Kidney (tissue), 14 donors: ENCODE measurements around the gene SUSD4. TPM values are rescaled to one million over a fixed set of nuclear protein-coding genes. Genes with fewer than 3 reads are reported as not detected.

Experiments used
- DNase-seq, 5 donors: peaks; one replicate each; pipeline ENCODE4 v3.0.0-alpha.2; 2013 to 2020
- FAIRE-seq: peaks from 2 replicates; lab custom pipeline; 2012; peaks lifted over from hg19 to GRCh38; lab: Jason Lieb, UNC
- H3K27ac ChIP-seq, 2 donors: one replicate each; pipeline ENCODE4 v1.7.0; 2013; ENCODE audit warnings: low read depth in 2 of 2, low read length in 2 of 2, inconsistent platforms in 1 of 2
- H3K27me3 ChIP-seq: one replicate; pipeline ENCODE4 v1.7.1; 2013; ENCODE audit warnings: low read length, inconsistent platforms; ENCODE audit not compliant: control insufficient read depth, insufficient read depth
- H3K36me3 ChIP-seq, 3 donors: one replicate each; pipeline versions ENCODE4 v1.7.0 to v1.7.1; 2013; ENCODE audit warnings: low read length in 3 of 3, control low read depth in 1 of 3, inconsistent platforms in 1 of 3; ENCODE audit not compliant: insufficient read depth in 3 of 3, control insufficient read depth in 2 of 3
- H3K4me1 ChIP-seq, 3 donors: one replicate each; pipeline versions ENCODE4 v1.7.0 to v1.7.1; 2013; ENCODE audit warnings: low read length in 3 of 3, inconsistent platforms in 1 of 3, low read depth in 1 of 3; ENCODE audit not compliant: control insufficient read depth in 2 of 3, insufficient read depth in 2 of 3
- H3K4me3 ChIP-seq, 3 donors: one replicate each; pipeline versions ENCODE4 v1.7.0 to v1.8.1; 2013; ENCODE audit warnings: low read length in 3 of 3, control low read depth in 1 of 3, inconsistent platforms in 1 of 3
- H3K9ac ChIP-seq, 3 donors: one replicate each; pipeline versions ENCODE4 v1.7.0 to v1.7.1; 2013; ENCODE audit warnings: low read length in 3 of 3, control low read depth in 1 of 3, inconsistent platforms in 1 of 3
- H3K9me3 ChIP-seq, 3 donors: one replicate each; pipeline versions ENCODE4 v1.7.0 to v1.7.1; 2013; ENCODE audit warnings: low read length in 3 of 3, control low read depth in 1 of 3, inconsistent platforms in 1 of 3; ENCODE audit not compliant: control insufficient read depth in 2 of 3, insufficient read depth in 1 of 3
- intact Hi-C: fragments of 100-400 bp; cut with DNase I; formaldehyde crosslinking; loops from one replicate; pipeline ENCODE4 v1.11.1; 2022
- polyA plus RNA-seq: library from polyadenylated mRNA; stranded (reverse); fragments of 350-450 nt; fragmentation: Illumina TruSeq; extraction: RNeasy Lipid Tissue Mini Kit (QIAGEN cat#74804); gene quantifications from one replicate; pipeline ENCODE4 v1.2.3, GENCODE V29; 2014; ENCODE audit warnings: low read depth, low replicate concordance; ENCODE audit not compliant: insufficient read depth
- total RNA-seq: library from RNA; stranded (reverse); fragmentation: NEBNext Ultra II Directional; extraction: Animal tissue kit (Norgen Biotek cat#: 25700); gene quantifications from one replicate; pipeline ENCODE4 v1.2.1, GENCODE V29; 2021
- TF ChIP-seq, protein P1 (sequence below): IDR thresholded peaks from 3 replicates; pipeline ENCODE4 v1.5.1; 2012; ENCODE audit warnings: mild to moderate bottlenecking, moderate library complexity, borderline replicate concordance; ENCODE audit not compliant: insufficient read depth; ENCODE audit errors: extremely low read depth
- donor health status: control.
- donor health status: control.
- donor health status: control.
- donor health status: control.
- donor health status: control.
- donor health status: DM: yes; HTN: yes; CAD: no.
- donor health status: Normal renal cell carcinoma (clear cell type).

SUSD4 gene
- total and polyA plus RNA-seq, 2 donors from 2014 or later, result 14.0 to 23.7 TPM

GRCh38 chr1:223243441-223244050 lies 120.4 kb downstream of the SUSD4 start:
- no peaks in the 10 kb centered on the region for H3K27me3 ChIP-seq
- FAIRE-seq (no peak), DNase-seq (no peak)
- no peaks in the 10 kb centered on the region for H3K36me3 ChIP-seq
- no peak overlapping the region for H3K9ac ChIP-seq
- TF ChIP-seq, protein P1, sequence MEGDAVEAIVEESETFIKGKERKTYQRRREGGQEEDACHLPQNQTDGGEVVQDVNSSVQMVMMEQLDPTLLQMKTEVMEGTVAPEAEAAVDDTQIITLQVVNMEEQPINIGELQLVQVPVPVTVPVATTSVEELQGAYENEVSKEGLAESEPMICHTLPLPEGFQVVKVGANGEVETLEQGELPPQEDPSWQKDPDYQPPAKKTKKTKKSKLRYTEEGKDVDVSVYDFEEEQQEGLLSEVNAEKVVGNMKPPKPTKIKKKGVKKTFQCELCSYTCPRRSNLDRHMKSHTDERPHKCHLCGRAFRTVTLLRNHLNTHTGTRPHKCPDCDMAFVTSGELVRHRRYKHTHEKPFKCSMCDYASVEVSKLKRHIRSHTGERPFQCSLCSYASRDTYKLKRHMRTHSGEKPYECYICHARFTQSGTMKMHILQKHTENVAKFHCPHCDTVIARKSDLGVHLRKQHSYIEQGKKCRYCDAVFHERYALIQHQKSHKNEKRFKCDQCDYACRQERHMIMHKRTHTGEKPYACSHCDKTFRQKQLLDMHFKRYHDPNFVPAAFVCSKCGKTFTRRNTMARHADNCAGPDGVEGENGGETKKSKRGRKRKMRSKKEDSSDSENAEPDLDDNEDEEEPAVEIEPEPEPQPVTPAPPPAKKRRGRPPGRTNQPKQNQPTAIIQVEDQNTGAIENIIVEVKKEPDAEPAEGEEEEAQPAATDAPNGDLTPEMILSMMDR, result no peak
- intact Hi-C loops, result no loop called here
- H3K27ac ChIP-seq, result no peak overlapping the region
- H3K4me3 ChIP-seq, result no peak overlapping the region
- no peaks in the 10 kb centered on the region for H3K9me3 ChIP-seq
- no peaks in the 10 kb centered on the region for H3K4me1 ChIP-seq

GRCh38 chr1:223242971-223243370 lies 121.0 kb downstream of the SUSD4 start:
- DNase-seq (peak in 1 of 5 donors; percentile 15), FAIRE-seq (no peak)

GRCh38 chr1:223242382-223242955 lies 121.5 kb downstream of the SUSD4 start:
- DNase-seq, result peak in 1 of 5 donors; percentile 9
- no peaks in the 10 kb centered on the region for H3K4me1 ChIP-seq
- intact Hi-C loops, result no loop called here
- no peak overlapping the region for H3K9ac ChIP-seq
- H3K4me3 ChIP-seq, result no peak overlapping the region
- FAIRE-seq, result no peak
- H3K36me3 ChIP-seq, result no peaks in the 10 kb centered on the region
- no peaks in the 10 kb centered on the region for H3K9me3 ChIP-seq
- no peaks in the 10 kb centered on the region for H3K27me3 ChIP-seq
- H3K27ac ChIP-seq, result no peak overlapping the region
- TF ChIP-seq, protein P1, result no peak

More at GRCh38 chr1:223242971-223243370, 121.0 kb downstream of the SUSD4 start:
- no peak overlapping the region for H3K9ac ChIP-seq
- H3K9me3 ChIP-seq, result no peaks in the 10 kb centered on the region
- no peak overlapping the region for H3K4me3 ChIP-seq
- no peaks in the 10 kb centered on the region for H3K4me1 ChIP-seq
- TF ChIP-seq, protein P1, result no peak
- no peaks in the 10 kb centered on the region for H3K27me3 ChIP-seq
- intact Hi-C loops, result no loop called here
- no peak overlapping the region for H3K27ac ChIP-seq
- H3K36me3 ChIP-seq, result no peaks in the 10 kb centered on the region
